GM12878 (cell line): Measurements from ENCODE around the gene ORM2. TPM values are rescaled to one million over a fixed set of nuclear protein-coding genes. Genes with fewer than 3 reads are reported as not detected.

Experiments
- ATAC-seq: fragments of 200-7000 bp; cut with Tn5 transposase; 3 replicates; pipeline ENCODE4 v1.9.1; 2020; ENCODE audit warnings: mild to moderate bottlenecking, moderate library complexity
- BruUV-seq: library from RNA; stranded (reverse); fragments of 400-500 nt; replicated peaks from 2 replicates; lab custom pipeline; 2021; lab: Mats Ljungman, UMichigan
- CTCF ChIA-PET: fragments of 300-600 bp; sonication (Branson Sonifier 250); formaldehyde crosslinking; extraction: SDS; loops from one replicate; lab custom pipeline; 2021; ENCODE audit warnings: inconsistent platforms; lab: Yijun Ruan, JAX
- POLR2A ChIA-PET: fragments of 350-600 bp; formaldehyde crosslinking; extraction: SDS; loops from one replicate; lab custom pipeline; 2021; ENCODE audit warnings: inconsistent platforms; lab: Charles Lee
- RAD21 ChIA-PET: fragments of 300-600 bp; sonication (Branson Sonifier 250); formaldehyde crosslinking; loops from one replicate; lab custom pipeline; 2023; ENCODE audit warnings: antibody characterized with exemption; ENCODE audit not compliant: unreplicated experiment; lab: Charles Lee
- SMC1A ChIA-PET: fragments of 300-600 bp; sonication (Branson Sonifier 250); formaldehyde crosslinking; loops from one replicate; lab custom pipeline; 2023; ENCODE audit not compliant: unreplicated experiment, uncharacterized antibody; lab: Charles Lee
- DNase-seq: peaks from one replicate; pipeline ENCODE4 v3.0.0-alpha.2; 2011; ENCODE audit warnings: low read depth, low spot score
- FAIRE-seq: peaks from 3 replicates; lab custom pipeline; 2011; peaks lifted over from hg19 to GRCh38; lab: Jason Lieb, UNC
- H2AFZ ChIP-seq: 2 replicates; pipeline ENCODE4 v1.6.0; 2011; ENCODE audit warnings: low read depth, low read length, control low read depth; ENCODE audit not compliant: control insufficient read depth
- H3K27ac ChIP-seq: 2 replicates; pipeline ENCODE4 v1.5.1; 2011; ENCODE audit warnings: control low read depth; ENCODE audit not compliant: control insufficient read depth, insufficient read depth
- H3K27me3 ChIP-seq, 2 experiments: replicated peaks in 1 of 2; 2 replicates each; pipeline versions ENCODE4 v1.6.0 to v1.6.1; 2011; ENCODE audit warnings: low read length in 1 of 2; ENCODE audit not compliant: control insufficient read depth in 2 of 2, insufficient read depth in 2 of 2
- H3K36me3 ChIP-seq, 2 experiments: 2 replicates each; pipeline ENCODE4 v1.5.1; 2011; ENCODE audit warnings: low read length in 1 of 2; ENCODE audit not compliant: control insufficient read depth in 2 of 2, insufficient read depth in 2 of 2
- H3K4me1 ChIP-seq: 2 replicates; pipeline ENCODE4 v1.6.1; 2011; ENCODE audit warnings: mild to moderate bottlenecking, low read length, moderate library complexity, mixed read lengths; ENCODE audit not compliant: control insufficient read depth, insufficient read depth
- H3K4me2 ChIP-seq: 2 replicates; pipeline ENCODE4 v1.6.0; 2011; ENCODE audit warnings: control low read depth; ENCODE audit not compliant: control insufficient read depth, insufficient read depth
- H3K4me3 ChIP-seq: fragments of 200-600 bp; sonication (generic); 2 replicates; pipeline ENCODE4 v1.5.1; 2016
- H3K79me2 ChIP-seq: 2 replicates; pipeline ENCODE4 v1.6.0; 2011; ENCODE audit warnings: low read length; ENCODE audit not compliant: control insufficient read depth, insufficient read depth
- H3K9ac ChIP-seq: 2 replicates; pipeline ENCODE4 v1.8.0; 2011; ENCODE audit warnings: low read length, control low read depth, mixed read lengths; ENCODE audit not compliant: control insufficient read depth, insufficient read depth
- H3K9me3 ChIP-seq: replicated peaks from 3 replicates; pipeline ENCODE4 v1.5.1; 2011; ENCODE audit warnings: mild to moderate bottlenecking, low read length; ENCODE audit not compliant: control insufficient read depth, insufficient read depth
- H4K20me1 ChIP-seq: 2 replicates; pipeline ENCODE4 v1.6.0; 2011; ENCODE audit not compliant: control insufficient read depth, insufficient read depth
- CEBPB ChIP-seq, 2 experiments: fragments of 150-350 bp in 1 of 2; IDR thresholded peaks; 2 replicates each; pipeline ENCODE4 v1.6.1; 2012 to 2014; ENCODE audit warnings: low read depth in 2 of 2, low read length in 2 of 2, borderline replicate concordance in 1 of 2, inconsistent platforms in 1 of 2
- CHD2 ChIP-seq: IDR thresholded peaks from 2 replicates; pipeline ENCODE4 v1.6.1; 2011; ENCODE audit warnings: low read depth, low read length, improper control_type of control experiment, borderline replicate concordance
- KLF5 ChIP-seq: fragments of 450-650 bp; IDR thresholded peaks from 2 replicates; pipeline ENCODE4 v1.6.1; 2014; ENCODE audit warnings: mild to moderate bottlenecking; ENCODE audit not compliant: partially characterized antibody
- MYC ChIP-seq: IDR thresholded peaks from 2 replicates; pipeline ENCODE4 v1.6.1; 2011; ENCODE audit warnings: mild to moderate bottlenecking, low read length, moderate library complexity, inconsistent platforms; ENCODE audit not compliant: insufficient read depth, insufficient replicate concordance, insufficient read length, severe bottlenecking
- TCF7 ChIP-seq: IDR thresholded peaks from 2 replicates; pipeline ENCODE4 v1.6.1; 2014; ENCODE audit warnings: antibody characterized with exemption, borderline replicate concordance
- WGBS: methylation state at CpG from one replicate; pipeline ENCODE4 v1.1.6; 2016; ENCODE audit warnings: low lambda C conversion rate; ENCODE audit not compliant: insufficient replicate concordance, insufficient coverage; ENCODE audit errors: missing lambda C conversion rate; 5-methylcytosine and 5-hydroxymethylcytosine counted together
- in situ Hi-C: fragments of 300-500 bp; cut with MboI; formaldehyde crosslinking; loops from 9 replicates; pipeline ENCODE4 v1.14.3; 2018; ENCODE audit warnings: mixed read lengths
- intact Hi-C: fragments of 100-400 bp; cut with micrococcal nuclease; formaldehyde crosslinking; loops from one replicate; pipeline ENCODE4 v1.14.2; 2022; ENCODE audit not compliant: unreplicated experiment
- polyA plus RNA-seq, 11 experiments: library from polyadenylated mRNA; depleted of rRNA in 4 of 11; unstranded in 6 of 11; stranded (reverse) in 5 of 11; fragments of >200 nt; fragmentation: Nextera tagmentation in 4 of 11; fragmentation: Illumina TruSeq in 1 of 11; extraction: Ambion mirVana in 4 of 11; extraction: Trizol in 1 of 11; gene quantifications; 1 replicate in 1 of 11; 2 replicates in 10 of 11; pipeline versions ENCODE4 v1.2.1 to v1.2.3, GENCODE V29; 2011 to 2016; ENCODE audit warnings: inconsistent platforms in 2 of 11, missing spikeins in 2 of 11, low read depth in 1 of 11
- total RNA-seq, 4 experiments: library from RNA; depleted of rRNA in 3 of 4; stranded (reverse); fragments of >200 nt in 3 of 4; fragmentation: Illumina TruSeq in 1 of 4; extraction: Trizol in 1 of 4; gene quantifications; 2 replicates each; pipeline versions ENCODE4 v1.2.1 to v1.2.3, GENCODE V29; 2013 to 2021

ORM2 gene
- total and polyA plus RNA-seq, 10 of the 15 experiments (the other 5 are each of a cell fraction or from before 2014, with no cell fraction given) = 0.64 TPM; not detected in 9

DNA sequence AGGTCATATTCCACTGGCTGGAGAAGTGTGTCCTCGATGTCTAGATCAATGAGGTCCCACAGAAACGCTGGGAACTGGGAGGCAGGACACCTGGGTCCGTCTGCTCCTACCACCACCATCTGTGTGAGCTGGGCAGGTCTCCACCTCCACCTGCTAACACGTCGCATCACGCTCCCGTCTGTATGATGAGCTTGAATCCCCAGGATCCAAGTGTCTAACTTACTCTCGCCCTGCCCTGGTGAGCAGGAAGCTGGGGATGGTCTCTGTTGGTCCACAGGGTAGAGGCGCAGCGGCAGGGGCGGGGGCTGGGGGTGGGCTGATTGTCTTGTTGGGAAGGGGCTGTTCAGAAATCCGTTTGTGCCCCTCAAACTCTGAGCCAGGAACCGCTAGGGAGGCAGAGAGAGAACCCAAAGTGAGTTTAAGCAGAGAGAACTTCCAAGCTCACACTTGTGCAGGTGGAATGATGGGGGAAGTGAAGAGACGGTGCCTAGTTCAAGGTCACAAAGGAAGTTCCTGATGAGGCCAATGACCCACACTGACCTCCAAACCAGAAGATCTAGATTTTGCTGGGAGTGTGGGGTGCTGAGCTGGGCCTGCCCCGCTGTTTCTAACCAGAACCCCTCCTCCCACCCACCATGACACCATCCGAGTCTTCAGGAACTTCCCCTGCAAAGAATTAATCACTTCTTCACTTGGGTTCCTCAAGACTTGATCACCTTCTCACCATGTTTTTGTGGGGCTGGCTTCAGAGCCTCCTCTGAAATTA lies 21.1 kb downstream of the ORM2 start:
- FAIRE-seq = no peak
- H3K79me2 ChIP-seq = no peaks in the 10 kb centered on the region
- intact Hi-C loops = no loop called here
- ChIA-PET POLR2A (interaction anchor here (2.6 to 5.1 kb wide), 3 partner anchors 14 to 39 kb away, joined by 22 to 26 read pairs (median 24); partner anchors contain the start of gene AKNA), CTCF (interaction anchor here (3.3 kb wide), 1 partner anchor 34 kb away, joined by 18 read pairs; no protein-coding TSS in a partner anchor), SMC1A (interaction anchor here (1.8 to 3.1 kb wide), 3 partner anchors 15 to 44 kb away, joined by 7 to 12 read pairs (median 8); no protein-coding TSS in a partner anchor), RAD21 (interaction anchor here (0.5 to 1.8 kb wide), 4 partner anchors 14 to 45 kb away, joined by 3 to 5 read pairs (median 4); no protein-coding TSS in a partner anchor)
- no peaks in the 10 kb centered on the region for H3K27me3 ChIP-seq
- no peaks in the 10 kb centered on the region for H4K20me1 ChIP-seq
- H3K4me3 ChIP-seq = no peak overlapping the region
- H3K4me2 ChIP-seq = no peak overlapping the region
- WGBS = 80% methylated on average over 16 of the region's 16 CpGs
- no peak overlapping the region for H3K9ac ChIP-seq
- DNase-seq = no peak
- no peak overlapping the region for H2AFZ ChIP-seq
- no peak for ATAC-seq
- BruUV-seq = no TSS peak
- H3K36me3 ChIP-seq = peaks cover 38 to 53% of the 10 kb centered on the region in 2 experiments
- in situ Hi-C loops = no loop called here
- no peak overlapping the region for H3K27ac ChIP-seq
- TF ChIP-seq KLF5 (no peak), TCF7 (no peak), CEBPB (IDR thresholded peaks at IDR 0.05; ENCODE audit: borderline replicate concordance in 1 of 2, low read depth in 2 of 2, low read length in 2 of 2) (no peak), MYC (no peak), CHD2 (no peak)
- no peaks in the 10 kb centered on the region for H3K9me3 ChIP-seq
- H3K4me1 ChIP-seq = peaks cover 25% of the 10 kb centered on the region
